Breast epithelium (tissue), 4 donors: ENCODE data around the gene MRPS2. TPM values are rescaled to one million over a fixed set of nuclear protein-coding genes. Genes with fewer than 3 reads are reported as not detected.

Source experiments
- DNase-seq, 2 donors: peaks; one replicate each; pipeline ENCODE4 v3.0.0-alpha.2; 2019; ENCODE audit warnings: low spot score in 2 of 2
- H3K27ac ChIP-seq, 2 donors: fragments of 200-600 bp; sonication (generic) in 1 of 2; one replicate each; pipeline ENCODE4 v1.5.1; 2016 to 2019; ENCODE audit warnings: mild to moderate bottlenecking in 1 of 2
- H3K27me3 ChIP-seq, 2 donors: fragments of 200-600 bp; sonication (generic) in 1 of 2; one replicate each; pipeline versions ENCODE4 v1.5.1 to v1.6.0; 2017 to 2019; ENCODE audit warnings: control low read depth in 1 of 2, mild to moderate bottlenecking in 1 of 2
- H3K36me3 ChIP-seq: fragments of 200-600 bp; one replicate; pipeline ENCODE4 v1.5.1; 2019
- H3K4me1 ChIP-seq, 2 donors: fragments of 200-600 bp; sonication (generic); one replicate each; pipeline ENCODE4 v1.5.1; 2016 to 2019; ENCODE audit warnings: control low read depth in 1 of 2
- H3K4me3 ChIP-seq, 3 donors: fragments of 200-600 bp; sonication (generic); 1 replicate in 2 of 3; 2 replicates in 1 of 3; pipeline ENCODE4 v1.5.1; 2016 to 2019; ENCODE audit warnings: mild to moderate bottlenecking in 3 of 3, moderate library complexity in 2 of 3
- H3K9me3 ChIP-seq, 2 donors: fragments of 200-600 bp; sonication (generic) in 1 of 2; one replicate each; pipeline ENCODE4 v1.5.1; 2016 to 2019; ENCODE audit warnings: control low read depth in 1 of 2
- POLR2A ChIP-seq: fragments of 450-650 bp; IDR thresholded peaks from one replicate; pipeline ENCODE4 v1.6.1; 2016; ENCODE audit warnings: antibody characterized with exemption, mild to moderate bottlenecking, moderate library complexity
- POLR2AphosphoS5 ChIP-seq, 3 donors: sonication (generic); formaldehyde crosslinking; IDR thresholded peaks; one replicate each; pipeline ENCODE4 v1.6.1; 2017; ENCODE audit warnings: antibody characterized with exemption in 3 of 3
- intact Hi-C: fragments of 100-400 bp; cut with DNase I; formaldehyde crosslinking; loops from one replicate; pipeline ENCODE4 v1.15.1; 2023; ENCODE audit warnings: low total_unique reads
- total RNA-seq, 3 donors: library from RNA; depleted of rRNA; stranded (reverse); fragments of >200 nt; gene quantifications; one replicate each; pipeline ENCODE4 v1.1.0, GENCODE V29; 2016
- TF ChIP-seq, protein P1 (sequence below), 3 donors: fragments of 450-650 bp; IDR thresholded peaks; one replicate each; pipeline ENCODE4 v1.5.1; 2016 to 2017; ENCODE audit warnings: antibody characterized with exemption in 3 of 3, mild to moderate bottlenecking in 3 of 3, moderate library complexity in 3 of 3

The MRPS2 gene
- total RNA-seq, 3 donors from 2014 or later = 35.4 to 39.8 (median 36.7) TPM

DNA sequence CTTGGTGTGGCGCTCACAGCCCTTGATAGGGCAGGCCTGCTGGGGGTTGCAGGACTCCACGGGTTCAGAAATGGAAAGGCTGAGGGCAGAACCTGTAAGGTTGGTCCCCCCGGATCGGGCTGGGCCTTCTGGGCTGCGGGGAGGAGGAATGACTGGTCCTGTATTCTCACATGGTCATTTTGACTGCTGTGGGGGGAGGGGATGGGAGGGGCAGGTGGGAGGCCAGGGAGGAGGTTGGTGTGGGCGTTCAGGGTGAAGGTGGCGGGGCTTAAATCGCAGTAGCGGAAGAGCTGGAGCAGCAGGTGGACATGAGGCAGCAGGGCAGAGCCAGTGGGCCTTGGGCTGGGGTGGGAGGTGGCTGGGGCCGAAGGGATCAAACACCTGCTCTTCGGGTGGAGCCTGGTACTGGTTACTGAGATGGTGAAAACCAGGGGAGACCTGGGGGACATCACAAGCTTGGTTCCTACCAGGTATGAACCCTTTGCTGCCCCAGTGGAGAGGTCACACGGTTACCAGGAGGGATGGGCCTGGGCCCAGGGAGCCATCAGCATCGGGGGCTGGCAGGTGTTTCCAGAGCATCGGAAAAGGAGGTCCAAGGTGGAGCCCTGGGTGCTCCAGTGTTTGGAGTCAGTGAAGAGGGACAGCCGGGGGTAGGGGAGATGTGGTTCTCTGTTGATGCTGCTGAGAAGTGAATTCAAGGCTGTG is 1.8 kb downstream of the MRPS2 start:
- peak overlapping the region in 2 of 3 donors; percentile 98 to 100 for H3K4me3 ChIP-seq
- TF ChIP-seq, protein P1, sequence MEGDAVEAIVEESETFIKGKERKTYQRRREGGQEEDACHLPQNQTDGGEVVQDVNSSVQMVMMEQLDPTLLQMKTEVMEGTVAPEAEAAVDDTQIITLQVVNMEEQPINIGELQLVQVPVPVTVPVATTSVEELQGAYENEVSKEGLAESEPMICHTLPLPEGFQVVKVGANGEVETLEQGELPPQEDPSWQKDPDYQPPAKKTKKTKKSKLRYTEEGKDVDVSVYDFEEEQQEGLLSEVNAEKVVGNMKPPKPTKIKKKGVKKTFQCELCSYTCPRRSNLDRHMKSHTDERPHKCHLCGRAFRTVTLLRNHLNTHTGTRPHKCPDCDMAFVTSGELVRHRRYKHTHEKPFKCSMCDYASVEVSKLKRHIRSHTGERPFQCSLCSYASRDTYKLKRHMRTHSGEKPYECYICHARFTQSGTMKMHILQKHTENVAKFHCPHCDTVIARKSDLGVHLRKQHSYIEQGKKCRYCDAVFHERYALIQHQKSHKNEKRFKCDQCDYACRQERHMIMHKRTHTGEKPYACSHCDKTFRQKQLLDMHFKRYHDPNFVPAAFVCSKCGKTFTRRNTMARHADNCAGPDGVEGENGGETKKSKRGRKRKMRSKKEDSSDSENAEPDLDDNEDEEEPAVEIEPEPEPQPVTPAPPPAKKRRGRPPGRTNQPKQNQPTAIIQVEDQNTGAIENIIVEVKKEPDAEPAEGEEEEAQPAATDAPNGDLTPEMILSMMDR (IDR thresholded peaks at IDR 0.05) = no peak
- no peak for TF ChIP-seq POLR2AphosphoS5 (IDR thresholded peaks at IDR 0.05)
- no peak for TF ChIP-seq POLR2A

DNA sequence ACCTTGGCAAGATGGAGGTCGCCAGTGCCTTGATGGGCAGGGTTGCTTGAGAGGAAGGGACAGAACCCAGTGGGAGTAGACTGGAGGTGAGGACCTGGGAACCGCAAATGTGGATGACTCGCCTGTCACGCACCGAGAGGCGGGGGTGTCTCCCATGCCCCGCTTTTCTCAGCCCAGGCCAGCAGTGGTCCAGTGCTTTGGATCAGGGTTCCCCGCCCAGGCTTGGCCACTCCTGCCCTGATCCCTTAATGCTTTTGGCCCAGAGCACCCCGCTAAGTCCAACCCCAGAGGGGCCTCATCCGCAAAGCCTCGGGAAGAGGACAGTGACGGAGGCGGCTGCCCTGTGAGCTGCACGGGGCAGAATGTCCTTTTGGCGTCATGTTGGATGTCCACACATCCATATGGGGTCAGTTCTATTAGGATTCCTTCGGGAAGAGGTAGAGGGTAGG is 2.4 kb downstream of the MRPS2 start:
- TF ChIP-seq POLR2A (no peak), POLR2AphosphoS5 (IDR thresholded peaks at IDR 0.05) (no peak)
- TF ChIP-seq, protein P1 (IDR thresholded peaks at IDR 0.05) = no peak
- H3K27me3 ChIP-seq = no peaks in the 10 kb centered on the region
- no peaks in the 10 kb centered on the region for H3K9me3 ChIP-seq
- H3K4me3 ChIP-seq = no peak overlapping the region
- H3K36me3 ChIP-seq = no peaks in the 10 kb centered on the region
- no peak overlapping the region for H3K27ac ChIP-seq
- DNase-seq = no peak
- peaks cover 6 to 11% of the 10 kb centered on the region in 2 donors for H3K4me1 ChIP-seq
- intact Hi-C loops = no loop called here

More for the DNA sequence above, 1.8 kb downstream of the MRPS2 start:
- no peak for DNase-seq
- Histone ChIP-seq H3K4me1 (peaks cover 6 to 11% of the 10 kb centered on the region in 2 donors), H3K36me3 (no peaks in the 10 kb centered on the region), H3K27ac (no peak overlapping the region), H3K27me3 (no peaks in the 10 kb centered on the region), H3K9me3 (no peaks in the 10 kb centered on the region)
- intact Hi-C loops = no loop called here

DNA sequence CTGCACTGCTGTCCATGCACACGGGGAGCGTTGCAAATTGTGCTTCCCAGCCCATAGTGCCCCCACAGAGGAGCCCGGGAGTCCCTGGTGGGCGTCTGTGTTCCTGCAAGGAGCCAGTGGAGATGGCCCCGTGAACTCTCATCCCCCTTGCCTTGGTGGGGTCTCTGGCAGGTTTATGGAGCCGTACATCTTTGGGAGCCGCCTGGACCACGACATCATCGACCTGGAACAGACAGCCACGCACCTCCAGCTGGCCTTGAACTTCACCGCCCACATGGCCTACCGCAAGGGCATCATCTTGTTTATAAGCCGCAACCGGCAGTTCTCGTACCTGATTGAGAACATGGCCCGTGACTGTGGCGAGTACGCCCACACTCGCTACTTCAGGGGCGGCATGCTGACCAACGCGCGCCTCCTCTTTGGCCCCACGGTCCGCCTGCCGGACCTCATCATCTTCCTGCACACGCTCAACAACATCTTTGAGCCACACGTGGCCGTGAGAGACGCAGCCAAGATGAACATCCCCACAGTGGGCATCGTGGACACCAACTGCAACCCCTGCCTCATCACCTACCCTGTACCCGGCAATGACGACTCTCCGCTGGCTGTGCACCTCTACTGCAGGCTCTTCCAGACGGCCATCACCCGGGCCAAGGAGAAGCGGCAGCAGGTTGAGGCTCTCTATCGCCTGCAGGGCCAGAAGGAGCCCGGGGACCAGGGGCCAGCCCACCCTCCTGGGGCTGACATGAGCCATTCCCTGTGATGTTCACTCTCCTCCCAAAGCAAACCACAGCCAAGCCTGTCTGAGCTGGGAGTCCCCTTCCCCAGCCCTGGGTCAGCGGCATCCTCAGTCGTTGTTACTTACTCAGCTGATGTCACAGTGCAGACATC is 3.1 kb downstream of the MRPS2 start:
- TF ChIP-seq, protein P1 (IDR thresholded peaks at IDR 0.05) = no peak
- Histone ChIP-seq H3K27me3 (no peaks in the 10 kb centered on the region), H3K4me1 (peaks cover 6 to 11% of the 10 kb centered on the region in 2 donors), H3K4me3 (no peak overlapping the region), H3K36me3 (no peaks in the 10 kb centered on the region), H3K9me3 (peaks cover 0 to 5% of the 10 kb centered on the region in 2 donors), H3K27ac (no peak overlapping the region)
- no peak for DNase-seq
- intact Hi-C loops = no loop called here

DNA sequence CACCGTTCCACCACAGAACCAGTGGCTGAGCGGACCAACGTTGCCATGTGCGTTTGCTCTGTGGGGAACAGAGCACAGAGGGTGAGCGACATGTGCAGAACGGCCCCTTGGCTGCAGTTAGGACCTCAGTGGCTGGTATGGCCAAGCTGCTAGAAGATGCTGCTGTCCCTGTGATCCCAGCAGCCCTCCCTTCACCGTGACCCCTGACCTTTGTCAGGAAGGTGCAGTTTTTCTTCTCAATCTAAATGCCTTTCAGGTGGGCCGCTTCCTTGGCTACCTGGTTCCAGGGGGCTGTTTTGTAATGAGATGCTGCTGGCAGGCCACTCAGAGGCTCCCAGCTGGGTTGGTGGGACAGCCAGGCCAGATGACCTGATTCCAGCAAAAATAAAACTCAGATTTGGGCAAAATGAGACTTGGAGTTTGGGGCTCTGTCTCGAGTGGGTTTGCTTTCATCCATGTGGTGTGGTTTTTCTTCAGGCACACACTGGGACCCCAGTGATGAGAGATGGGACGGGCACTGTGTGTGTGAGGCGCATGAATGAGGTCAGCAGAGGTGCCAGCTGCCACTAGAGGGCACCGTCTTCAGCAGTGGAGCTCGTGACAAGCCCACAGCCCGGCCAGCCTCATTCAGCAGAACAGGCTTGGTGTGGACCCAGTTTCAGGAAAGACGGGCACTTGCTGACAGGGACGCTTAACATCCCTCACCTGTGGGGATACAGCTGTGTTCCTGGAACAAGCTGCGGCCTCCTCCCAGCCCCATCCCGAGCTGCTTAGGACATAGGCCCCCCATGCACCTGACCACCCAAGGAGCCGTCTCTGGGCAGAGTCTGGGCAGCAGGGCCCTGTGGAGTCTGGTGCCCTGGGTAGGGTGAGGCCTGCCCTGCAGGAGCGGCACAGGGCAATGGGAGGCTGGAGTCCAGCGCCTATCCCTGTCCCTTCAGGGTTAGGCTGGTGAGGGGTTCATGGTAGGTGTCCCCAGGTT is 4.1 kb downstream of the MRPS2 start:
- no peak overlapping the region for H3K4me3 ChIP-seq
- peaks cover 6 to 7% of the 10 kb centered on the region in 2 donors for H3K4me1 ChIP-seq
- peaks cover 7 to 8% of the 10 kb centered on the region in 2 donors for H3K9me3 ChIP-seq
- H3K36me3 ChIP-seq = no peaks in the 10 kb centered on the region
- no peak for DNase-seq
- intact Hi-C loops = no loop called here
- no peak for TF ChIP-seq POLR2A
- TF ChIP-seq, protein P1 (IDR thresholded peaks at IDR 0.05) = peak in 2 of 3 donors; percentile 44 to 61
- no peak for TF ChIP-seq POLR2AphosphoS5 (IDR thresholded peaks at IDR 0.05)
- no peaks in the 10 kb centered on the region for H3K27me3 ChIP-seq
- H3K27ac ChIP-seq = no peak overlapping the region
